ENCODE results near the gene INF2.

GRCh38 chr14:104659764-104660523, 29.5 kb upstream of the INF2 start:
- no peak for TF ChIP-seq MYC (IDR thresholded peaks at IDR 0.05; ENCODE audit: low read depth, low read length)
- TF ChIP-seq POLR2A (IDR thresholded peaks at IDR 0.05; ENCODE audit: low read depth, low read length) = no peak
- TF ChIP-seq CTCF (IDR thresholded peaks at IDR 0.05; ENCODE audit: extremely low read depth in 1 of 2, insufficient read depth in 1 of 2, low read depth in 1 of 2, low read length in 2 of 2) = no peak
- TF ChIP-seq EZH2 (IDR thresholded peaks at IDR 0.05; ENCODE audit: borderline replicate concordance, low read depth, low read length, severe bottlenecking) = no peak
- TF ChIP-seq MAX (IDR thresholded peaks at IDR 0.05; ENCODE audit: insufficient read depth, insufficient read length) = no peak
- no peak for TF ChIP-seq GATA2 (IDR thresholded peaks at IDR 0.05; ENCODE audit: insufficient read depth, insufficient read length, low read depth, low read length)

All from endothelial cell of umbilical vein (primary cell).